ENCODE measurements around the gene CHST8. TPM values are rescaled to one million over a fixed set of nuclear protein-coding genes. Genes with fewer than 3 reads are reported as not detected.

CHST8 gene
- polyA plus RNA-seq, 2 of the 4 experiments (the other 2 are of a cell fraction): not detected

GRCh38 chr19:33758541-33759013 is 136.8 kb downstream of the CHST8 start:
- DNase-seq (ENCODE audit: low read depth in 1 of 2, low spot score in 1 of 2): peak in 1 of 2 experiments; percentile 57
- 43% methylated on average over 12 of the region's 12 CpGs for WGBS (ENCODE audit: missing lambda C conversion rate)
- ChIA-PET CTCF (interaction anchor here (0.6 to 22.3 kb wide), 8 partner anchors 13 to 352 kb away, joined by 3 to 572 read pairs (median 7); no protein-coding TSS in a partner anchor), POLR2A (no interaction called here)
- peaks cover 4% of the 10 kb centered on the region; the same call in 1 of the 3 replicates for H3K4me1 ChIP-seq
- TF ChIP-seq TP53 (CRISPR knock-in tag; IDR thresholded peaks at IDR 0.05): no peak
- TF ChIP-seq MAFK (IDR thresholded peaks at IDR 0.05; ENCODE audit: partially characterized antibody): peak; percentile 88
- no peaks in the 10 kb centered on the region for H3K9me3 ChIP-seq
- FAIRE-seq: no peak
- H3K27ac ChIP-seq: no peak overlapping the region
- ATAC-seq: peak; percentile 1 to 42; a peak in 3 of 6 replicates
- H3K4me3 ChIP-seq: no peak overlapping the region
- H3K4me2 ChIP-seq: 0 out of 3 replicates have a peak overlapping the region, but pooled peaks have one; percentile 13

GRCh38 chr19:33759356-33759755 is 137.6 kb downstream of the CHST8 start:
- no peak overlapping the region for H3K27ac ChIP-seq
- 61% methylated on average over 7 of the region's 7 CpGs for WGBS (ENCODE audit: missing lambda C conversion rate)
- POLR2A ChIA-PET: no interaction called here
- peaks cover 4% of the 10 kb centered on the region; the same call in 1 of the 3 replicates for H3K4me1 ChIP-seq
- CTCF ChIA-PET: interaction anchor here (0.6 to 22.3 kb wide), 6 partner anchors 13 to 353 kb away, joined by 3 to 572 read pairs (median 8); no protein-coding TSS in a partner anchor
- ATAC-seq: no peak
- H3K9me3 ChIP-seq: no peaks in the 10 kb centered on the region
- no peak for DNase-seq (ENCODE audit: low read depth in 1 of 2, low spot score in 1 of 2)
- H3K4me2 ChIP-seq: no peak overlapping the region
- no peak for FAIRE-seq
- TF ChIP-seq ELK1 (IDR thresholded peaks at IDR 0.05; ENCODE audit: low read depth, low read length): no peak
- TF ChIP-seq ESRRA (IDR thresholded peaks at IDR 0.05; ENCODE audit: borderline replicate concordance, low read length): no peak
- TF ChIP-seq RAD21 (conservative IDR thresholded peaks at IDR 0.05 in 1 of 2, IDR thresholded peaks at IDR 0.05 in 1 of 2): no peak
- TF ChIP-seq HEYL (CRISPR knock-in tag; IDR thresholded peaks at IDR 0.05): no peak
- no peak for TF ChIP-seq CBX8 (IDR thresholded peaks at IDR 0.05)
- TF ChIP-seq FOSL2 (IDR thresholded peaks at IDR 0.05): no peak
- TF ChIP-seq FOSL2 (CRISPR knock-in tag; IDR thresholded peaks at IDR 0.05): no peak
- no peak for TF ChIP-seq FOSB (CRISPR knock-in tag; IDR thresholded peaks at IDR 0.05)
- no peak for TF ChIP-seq CEBPB (IDR thresholded peaks at IDR 0.05)
- TF ChIP-seq EHF (CRISPR knock-in tag; IDR thresholded peaks at IDR 0.05): no peak
- no peak overlapping the region for H3K4me3 ChIP-seq

- peaks cover 1% of the 10 kb centered on the region; the same call in 1 of the 3 replicates for H3K4me1 ChIP-seq
- ATAC-seq (0 out of 6 replicates have a peak, but pooled peaks of 1 of the 2 experiments have one; percentile 2), FAIRE-seq (peak; percentile 7), DNase-seq (ENCODE audit: low read depth in 1 of 2, low spot score in 1 of 2) (no peak)
- TF ChIP-seq MAFK (IDR thresholded peaks at IDR 0.05; ENCODE audit: partially characterized antibody): no peak
- no peak for TF ChIP-seq GATA3 (IDR thresholded peaks at IDR 0.05; ENCODE audit: borderline replicate concordance)
- TF ChIP-seq JUN (IDR thresholded peaks at IDR 0.05): no peak
- TF ChIP-seq EP300 (IDR thresholded peaks at IDR 0.05): no peak
- TF ChIP-seq RARB (CRISPR knock-in tag; IDR thresholded peaks at IDR 0.05): no peak
- TF ChIP-seq ZNF302 (CRISPR knock-in tag; IDR thresholded peaks at IDR 0.05): no peak
- no peak for TF ChIP-seq HOXB13 (CRISPR knock-in tag; IDR thresholded peaks at IDR 0.05; ENCODE audit: low read depth)
- TF ChIP-seq FOSL2 (IDR thresholded peaks at IDR 0.05): no peak
- TF ChIP-seq FOSL2 (CRISPR knock-in tag; IDR thresholded peaks at IDR 0.05): no peak
- TF ChIP-seq FOXS1 (CRISPR knock-in tag; IDR thresholded peaks at IDR 0.05): no peak
- no peak for TF ChIP-seq CBX2 (IDR thresholded peaks at IDR 0.05; ENCODE audit: borderline replicate concordance, low read depth)
- no peak for TF ChIP-seq HOXB5 (CRISPR knock-in tag; IDR thresholded peaks at IDR 0.05)
- TF ChIP-seq HOXA7 (CRISPR knock-in tag; IDR thresholded peaks at IDR 0.05): no peak
- no peak for TF ChIP-seq NPAS2 (CRISPR knock-in tag; IDR thresholded peaks at IDR 0.05; ENCODE audit: borderline replicate concordance)
- TF ChIP-seq ZC3H11A (IDR thresholded peaks at IDR 0.05): no peak
- TF ChIP-seq NFE2L2 (conservative IDR thresholded peaks at IDR 0.05; ENCODE audit: low read length): no peak
- WGBS (ENCODE audit: missing lambda C conversion rate): 44% methylated on average over 11 of the region's 11 CpGs
- H3K4me3 ChIP-seq: no peak overlapping the region
- no peak overlapping the region for H3K27ac ChIP-seq
- no peak overlapping the region for H3K4me2 ChIP-seq
- CTCF ChIA-PET: interaction anchor here (0.6 to 22.3 kb wide), 12 partner anchors 8 to 1164 kb away, joined by 3 to 572 read pairs (median 4); no protein-coding TSS in a partner anchor
- H3K9me3 ChIP-seq: no peaks in the 10 kb centered on the region
- POLR2A ChIA-PET: no interaction called here
Measured at GRCh38 chr19:33763633-33764371, 142.0 kb downstream of the CHST8 start.
